Measurements from ENCODE around the gene ZBTB48.
"Not testable (repeated sequence)": the region's sequence is repeated elsewhere in the genome, so short reads cannot be mapped to it uniquely, and the experiment has no call there.

Gene ZBTB48

GRCh38 chr1:6559161-6559560 lies 20.6 kb upstream of the ZBTB48 start:
- DNase-seq (ENCODE audit: low read depth in 1 of 2, low spot score in 1 of 2); H3K4me3 ChIP-seq (replicated peaks; ENCODE audit: insufficient read depth, low read length); H3K27ac ChIP-seq (replicated peaks); H3K27me3 ChIP-seq (ENCODE audit: insufficient read depth, poor library complexity, severe bottlenecking): not testable (repeated sequence)

- Histone ChIP-seq H3K27ac (replicated peaks) (no peak overlapping the region), H3K27me3 (ENCODE audit: insufficient read depth, poor library complexity, severe bottlenecking) (peaks cover 1% of the 10 kb centered on the region), H3K4me3 (replicated peaks; ENCODE audit: insufficient read depth, low read length) (no peak overlapping the region)
- no peak for TF ChIP-seq POLR2AphosphoS5 (IDR thresholded peaks at IDR 0.05; ENCODE audit: low read depth)
- TF ChIP-seq SPI1 (IDR thresholded peaks at IDR 0.05; ENCODE audit: borderline replicate concordance, low read depth), result no peak
- no peak for TF ChIP-seq CTCF (IDR thresholded peaks at IDR 0.05; ENCODE audit: insufficient read depth, low read length)
- TF ChIP-seq, protein P1, sequence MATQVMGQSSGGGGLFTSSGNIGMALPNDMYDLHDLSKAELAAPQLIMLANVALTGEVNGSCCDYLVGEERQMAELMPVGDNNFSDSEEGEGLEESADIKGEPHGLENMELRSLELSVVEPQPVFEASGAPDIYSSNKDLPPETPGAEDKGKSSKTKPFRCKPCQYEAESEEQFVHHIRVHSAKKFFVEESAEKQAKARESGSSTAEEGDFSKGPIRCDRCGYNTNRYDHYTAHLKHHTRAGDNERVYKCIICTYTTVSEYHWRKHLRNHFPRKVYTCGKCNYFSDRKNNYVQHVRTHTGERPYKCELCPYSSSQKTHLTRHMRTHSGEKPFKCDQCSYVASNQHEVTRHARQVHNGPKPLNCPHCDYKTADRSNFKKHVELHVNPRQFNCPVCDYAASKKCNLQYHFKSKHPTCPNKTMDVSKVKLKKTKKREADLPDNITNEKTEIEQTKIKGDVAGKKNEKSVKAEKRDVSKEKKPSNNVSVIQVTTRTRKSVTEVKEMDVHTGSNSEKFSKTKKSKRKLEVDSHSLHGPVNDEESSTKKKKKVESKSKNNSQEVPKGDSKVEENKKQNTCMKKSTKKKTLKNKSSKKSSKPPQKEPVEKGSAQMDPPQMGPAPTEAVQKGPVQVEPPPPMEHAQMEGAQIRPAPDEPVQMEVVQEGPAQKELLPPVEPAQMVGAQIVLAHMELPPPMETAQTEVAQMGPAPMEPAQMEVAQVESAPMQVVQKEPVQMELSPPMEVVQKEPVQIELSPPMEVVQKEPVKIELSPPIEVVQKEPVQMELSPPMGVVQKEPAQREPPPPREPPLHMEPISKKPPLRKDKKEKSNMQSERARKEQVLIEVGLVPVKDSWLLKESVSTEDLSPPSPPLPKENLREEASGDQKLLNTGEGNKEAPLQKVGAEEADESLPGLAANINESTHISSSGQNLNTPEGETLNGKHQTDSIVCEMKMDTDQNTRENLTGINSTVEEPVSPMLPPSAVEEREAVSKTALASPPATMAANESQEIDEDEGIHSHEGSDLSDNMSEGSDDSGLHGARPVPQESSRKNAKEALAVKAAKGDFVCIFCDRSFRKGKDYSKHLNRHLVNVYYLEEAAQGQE (IDR thresholded peaks at IDR 0.05; ENCODE audit: insufficient replicate concordance, low read depth), result no peak
- DNase-seq (ENCODE audit: low read depth in 1 of 2, low spot score in 1 of 2), result no peak
Measured at GRCh38 chr1:6560267-6560666, 19.5 kb upstream of the ZBTB48 start.

GRCh38 chr1:6569033-6569432 lies 10.8 kb upstream of the ZBTB48 start:
- no peak overlapping the region for H3K4me3 ChIP-seq (replicated peaks; ENCODE audit: insufficient read depth, low read length)
- H3K27ac ChIP-seq (replicated peaks), result no peak overlapping the region
- peaks cover 4% of the 10 kb centered on the region for H3K27me3 ChIP-seq (ENCODE audit: insufficient read depth, poor library complexity, severe bottlenecking)
- no peak for DNase-seq (ENCODE audit: low read depth in 1 of 2, low spot score in 1 of 2)
- no peak for TF ChIP-seq CTCF (IDR thresholded peaks at IDR 0.05; ENCODE audit: insufficient read depth, low read length)
- no peak for TF ChIP-seq POLR2AphosphoS5 (IDR thresholded peaks at IDR 0.05; ENCODE audit: low read depth)
- TF ChIP-seq, protein P1 (IDR thresholded peaks at IDR 0.05; ENCODE audit: insufficient replicate concordance, low read depth), result no peak

DNA sequence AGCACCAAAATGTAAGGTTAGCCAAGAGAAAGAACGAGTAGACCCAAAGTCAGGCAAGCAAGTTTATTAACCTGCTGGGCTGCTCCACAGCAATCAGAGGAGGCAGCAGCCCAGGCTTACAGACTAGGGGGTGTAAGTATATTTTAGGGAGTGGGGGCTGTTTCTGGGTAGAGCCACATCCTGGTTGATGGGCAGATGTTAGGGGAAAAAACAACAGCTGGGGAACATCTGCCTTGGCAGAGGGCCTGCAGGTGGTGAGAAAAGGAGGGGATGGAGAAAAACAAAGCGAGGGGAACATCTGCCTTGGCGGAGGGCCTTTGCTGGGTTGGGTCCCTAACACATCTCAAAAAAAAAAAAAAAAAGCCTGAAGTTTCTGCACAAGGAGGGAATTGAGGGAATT lies 9.7 kb upstream of the ZBTB48 start:
- no peak for DNase-seq (ENCODE audit: low read depth in 1 of 2, low spot score in 1 of 2)
- Histone ChIP-seq H3K27me3 (ENCODE audit: insufficient read depth, poor library complexity, severe bottlenecking) (peaks cover 4% of the 10 kb centered on the region), H3K4me3 (replicated peaks; ENCODE audit: insufficient read depth, low read length) (no peak overlapping the region), H3K27ac (replicated peaks) (no peak overlapping the region)
- TF ChIP-seq, protein P1 (IDR thresholded peaks at IDR 0.05; ENCODE audit: insufficient replicate concordance, low read depth), result no peak

Measured in HL-60 (cell line).